Adrenal gland (tissue), 5 donors: Measurements from ENCODE around the gene LARGE2.

Experiments
- CTCF ChIP-seq, 6 experiments: fragments of 450-650 bp in 4 of 6; fragments of 200-600 bp in 2 of 6; sonication (generic) in 1 of 6; IDR thresholded peaks; 1 replicate in 5 of 6; 2 replicates in 1 of 6; pipeline versions ENCODE4 v1.5.1 to v1.8.0; 2016 to 2021; ENCODE audit warnings: antibody characterized with exemption in 6 of 6, mild to moderate bottlenecking in 2 of 6, moderate library complexity in 1 of 6
- POLR2A ChIP-seq, 2 donors: fragments of 450-650 bp; IDR thresholded peaks; one replicate each; pipeline ENCODE4 v1.6.1; 2017; ENCODE audit warnings: antibody characterized with exemption in 2 of 2, mild to moderate bottlenecking in 2 of 2, moderate library complexity in 1 of 2
- donor health status: DM: no; HTN: no; CAD: no.

- TF ChIP-seq CTCF (IDR thresholded peaks at IDR 0.05) (no peak), POLR2A (IDR thresholded peaks at IDR 0.05) (no peak)
Observed at GRCh38 chr11:45902452-45903380, 19.7 kb upstream of the LARGE2 start.
